ENCODE results near the gene DVL1. TPM values are rescaled to one million over a fixed set of nuclear protein-coding genes. Genes with fewer than 3 reads are reported as not detected.
A peak's percentile ranks its signal among the peaks of the same experiment; 100 is the strongest.

DVL1 gene
- total RNA-seq, 2 donors from 2014 or later: 57.2 to 69.0 TPM

DNA sequence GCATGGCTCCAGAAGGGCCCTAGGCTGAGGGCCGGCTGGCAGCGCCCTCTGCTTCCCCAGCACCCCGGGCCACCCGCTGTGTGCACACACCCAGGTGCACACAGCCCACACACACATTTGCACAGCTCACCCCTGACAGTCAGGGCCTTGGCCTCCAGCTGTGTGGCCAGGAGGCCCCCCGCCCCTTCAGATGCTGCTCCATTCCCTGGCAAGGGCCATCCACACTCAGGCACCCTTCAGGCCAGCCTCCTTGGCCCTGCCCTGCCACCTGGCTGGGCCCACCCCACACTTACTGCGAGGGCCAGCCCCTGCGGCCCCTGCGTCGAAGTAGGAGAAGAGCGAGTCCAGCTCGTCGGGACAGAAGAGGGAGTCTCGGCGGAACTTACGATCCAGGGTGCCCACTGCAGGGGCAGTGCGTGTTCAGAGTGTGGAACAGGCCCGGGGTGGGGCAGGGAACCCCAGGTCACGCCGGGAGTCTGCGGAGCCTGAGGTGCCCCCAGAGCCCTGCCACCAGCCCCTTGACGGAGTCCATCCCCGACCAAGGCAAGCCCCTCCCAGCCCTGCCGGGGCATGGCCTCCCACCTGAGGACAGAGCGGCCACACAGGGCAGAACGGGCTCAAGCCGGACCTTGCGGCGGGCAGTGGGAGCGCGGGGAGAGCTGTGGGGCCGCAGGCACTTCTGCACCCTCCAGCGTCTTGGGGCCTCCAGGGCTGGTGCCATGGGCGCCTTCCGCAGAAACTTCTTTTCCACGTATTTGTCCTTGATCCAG is 53.9 kb downstream of the DVL1 start:
- DNase-seq: no peak
- no peak for ATAC-seq
- intact Hi-C loops (cut with DNase I, micrococcal nuclease): no loop called here

DNA sequence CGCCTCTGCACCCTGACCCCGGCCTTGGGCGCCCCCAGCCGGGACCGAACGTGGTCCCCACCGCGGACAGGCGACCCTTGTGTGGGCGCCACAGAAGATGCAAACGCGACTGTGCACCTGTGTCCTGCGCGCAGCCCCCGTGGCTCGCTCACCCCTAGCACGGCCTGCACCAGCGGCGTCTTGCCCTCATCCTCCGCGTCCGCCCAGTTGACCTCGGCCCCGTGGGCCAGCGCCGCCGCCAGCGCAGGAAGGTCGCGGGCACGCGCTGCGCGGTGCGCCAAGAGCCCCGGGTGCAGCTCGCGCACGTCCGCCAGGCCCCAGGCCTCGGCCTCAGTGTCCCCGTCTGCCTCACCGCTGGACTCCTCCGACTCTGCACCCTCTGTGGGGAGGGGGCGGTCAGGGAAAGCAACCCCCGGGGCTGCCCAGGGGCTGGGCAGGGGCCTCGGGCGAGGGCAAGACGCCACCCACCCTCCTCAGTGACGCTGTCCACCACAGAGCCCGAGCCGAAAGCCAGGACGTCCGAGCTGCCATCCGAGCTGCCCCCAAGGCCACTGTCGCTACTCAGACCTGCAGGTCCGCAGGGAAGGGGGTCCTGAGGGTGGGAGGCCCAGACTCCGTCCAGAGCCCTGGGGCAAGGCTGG is 54.8 kb downstream of the DVL1 start:
- intact Hi-C loops (cut with DNase I, micrococcal nuclease): loop anchor here (5.0 kb wide), 2 partner anchors 172 to 177 kb away; partner anchors contain the start of gene C1orf159 (in 1 of the 2)
- ATAC-seq (no peak), DNase-seq (no peak)

DNA sequence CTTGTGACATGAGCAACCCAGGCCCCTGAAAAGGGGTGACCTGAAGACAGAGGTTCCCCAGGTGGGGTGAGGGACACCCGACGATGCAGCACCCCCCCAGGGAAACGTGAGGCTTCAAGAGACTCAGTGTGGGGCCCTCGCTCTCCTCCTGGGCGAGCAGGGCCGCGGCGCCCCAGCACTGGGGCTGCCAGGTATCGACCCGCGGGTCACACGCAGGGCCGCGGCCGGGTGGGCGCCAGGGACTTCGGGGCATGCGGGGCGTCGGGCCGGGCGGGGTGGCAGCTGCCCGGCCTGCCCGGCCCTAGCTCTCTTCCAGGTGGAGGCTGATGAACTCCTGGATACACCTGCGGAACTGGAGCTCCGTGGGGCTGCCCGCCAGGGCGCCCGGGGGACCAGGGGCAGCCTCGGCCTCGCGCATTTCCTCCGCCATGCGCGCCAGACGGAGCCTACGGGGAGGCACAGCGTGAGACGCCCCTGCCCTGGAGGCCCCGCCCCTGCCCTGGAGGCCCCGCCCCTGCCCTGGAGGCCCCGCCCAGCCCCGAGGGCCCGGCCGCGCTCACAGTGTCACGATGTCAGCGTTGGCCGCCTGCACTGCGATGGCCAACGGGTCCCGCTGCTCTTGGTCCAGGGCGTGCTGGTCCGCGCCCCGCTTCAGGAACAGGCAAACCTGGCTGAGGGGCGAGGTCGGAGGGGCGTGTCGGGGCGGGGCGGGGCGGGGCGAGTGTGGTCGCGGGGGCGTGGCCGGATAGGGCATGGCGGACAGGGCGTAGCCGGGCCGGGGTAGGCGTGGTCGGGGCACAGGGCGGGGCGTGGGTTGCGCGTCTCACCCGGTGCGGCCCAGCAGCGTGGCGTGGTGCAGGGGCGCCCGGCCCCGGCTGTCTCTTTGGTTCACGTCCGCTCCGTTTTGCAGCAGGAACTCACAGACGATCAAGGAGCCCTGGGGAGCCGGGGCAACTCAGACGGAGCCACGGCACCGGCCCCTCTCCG is 55.7 kb downstream of the DVL1 start:
- no peak for ATAC-seq
- DNase-seq: no peak
- intact Hi-C loops (cut with DNase I, micrococcal nuclease): loop anchor here (5.0 kb wide), 2 partner anchors 171 to 176 kb away; partner anchors contain the start of gene C1orf159 (in 1 of the 2)

DNA sequence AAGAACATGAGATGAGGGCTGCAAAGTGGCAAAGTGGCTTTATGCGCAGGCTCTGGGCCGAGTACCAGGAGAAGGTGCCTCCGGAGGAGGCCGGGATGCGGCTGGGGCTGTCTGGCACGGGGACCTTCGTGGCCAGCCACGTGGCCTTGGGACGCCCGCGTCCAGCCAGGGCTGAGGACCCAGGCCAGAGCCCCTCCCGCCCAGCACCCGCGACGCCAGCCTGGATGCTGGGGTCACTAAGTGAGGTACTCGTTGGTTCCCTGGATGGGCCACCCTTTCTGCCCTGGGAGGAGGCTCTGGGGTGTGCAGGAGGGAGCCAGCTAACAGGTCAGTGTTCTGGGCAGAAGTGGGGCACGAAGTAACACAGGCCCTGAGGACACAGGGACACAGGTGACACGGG is 56.4 kb downstream of the DVL1 start:
- ATAC-seq (no peak), DNase-seq (no peak)
- intact Hi-C loops (cut with DNase I, micrococcal nuclease): loop anchor here (5.0 kb wide), 2 partner anchors 171 to 176 kb away; partner anchors contain the start of gene C1orf159 (in 1 of the 2)

DNA sequence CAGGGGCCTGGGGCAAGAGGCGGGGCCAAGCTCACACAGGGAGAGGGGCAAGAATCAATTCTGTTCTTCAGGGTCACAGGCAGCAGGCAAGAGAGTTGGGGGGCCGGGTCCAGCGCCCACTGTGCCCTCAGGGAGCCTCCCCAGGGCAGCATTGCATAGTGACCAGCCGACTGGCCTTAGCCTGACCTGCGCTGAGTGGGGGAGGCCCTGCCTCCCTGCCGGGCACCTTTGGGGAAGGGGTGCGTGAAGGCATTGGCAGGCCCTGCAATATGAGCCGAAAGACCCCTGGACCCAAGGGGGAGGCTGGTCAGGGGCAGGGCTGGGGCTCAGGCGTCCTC is 56.8 kb downstream of the DVL1 start:
- no peak for ATAC-seq
- intact Hi-C loops (cut with DNase I, micrococcal nuclease): loop anchor here (5.0 kb wide), 2 partner anchors 170 to 175 kb away; partner anchors contain the start of gene C1orf159 (in 1 of the 2)
- no peak for DNase-seq

DNA sequence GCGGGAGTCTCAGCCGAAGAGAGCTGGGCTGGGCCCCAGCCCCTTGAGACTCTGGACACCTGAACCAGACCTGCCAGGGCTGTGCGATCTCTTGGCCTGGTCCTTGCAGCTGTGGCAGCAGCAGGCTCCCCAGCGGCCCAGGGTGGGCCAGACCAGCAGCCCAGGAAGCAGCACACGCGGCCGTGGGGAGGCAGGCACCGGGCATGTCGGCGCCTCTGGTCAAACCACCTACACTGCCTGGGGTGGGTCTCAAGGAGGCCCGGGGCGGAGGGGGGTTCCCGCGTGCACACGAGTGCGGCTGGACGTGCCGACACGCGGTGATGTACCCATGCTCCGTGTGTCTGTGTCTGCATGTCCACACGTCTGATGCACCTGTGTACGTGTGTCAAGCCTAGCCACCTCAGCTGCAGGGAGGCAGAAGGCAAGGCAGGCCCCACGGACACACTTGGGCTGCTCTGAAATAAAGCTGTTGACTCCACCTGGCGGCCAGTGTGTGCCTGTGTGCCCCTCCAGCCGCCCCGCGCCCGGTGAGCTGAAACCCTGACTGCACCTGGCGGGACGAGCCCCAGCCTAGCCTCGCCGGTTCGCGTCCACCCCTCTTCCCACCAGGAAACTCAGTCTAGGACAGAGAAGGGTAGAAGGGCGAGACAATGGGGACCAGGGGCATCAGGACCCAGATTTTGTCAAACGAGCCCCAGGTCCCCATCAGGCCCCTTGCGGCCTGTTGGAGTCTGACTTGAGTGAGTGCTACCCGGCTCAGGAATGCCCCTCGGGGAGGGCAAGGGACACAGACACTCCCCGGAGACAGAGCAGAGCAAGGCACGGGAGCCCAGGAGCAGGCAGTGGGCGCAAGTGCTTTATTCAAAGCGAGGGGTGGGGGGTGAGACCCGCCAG is 57.4 kb downstream of the DVL1 start:
- ATAC-seq (peak; percentile 86), DNase-seq (peak; percentile 74 to 90)
- intact Hi-C loops (cut with DNase I, micrococcal nuclease): loop anchor here (5.0 kb wide), 2 partner anchors 169 to 174 kb away; partner anchors contain the start of gene C1orf159 (in 1 of the 2)

DNA sequence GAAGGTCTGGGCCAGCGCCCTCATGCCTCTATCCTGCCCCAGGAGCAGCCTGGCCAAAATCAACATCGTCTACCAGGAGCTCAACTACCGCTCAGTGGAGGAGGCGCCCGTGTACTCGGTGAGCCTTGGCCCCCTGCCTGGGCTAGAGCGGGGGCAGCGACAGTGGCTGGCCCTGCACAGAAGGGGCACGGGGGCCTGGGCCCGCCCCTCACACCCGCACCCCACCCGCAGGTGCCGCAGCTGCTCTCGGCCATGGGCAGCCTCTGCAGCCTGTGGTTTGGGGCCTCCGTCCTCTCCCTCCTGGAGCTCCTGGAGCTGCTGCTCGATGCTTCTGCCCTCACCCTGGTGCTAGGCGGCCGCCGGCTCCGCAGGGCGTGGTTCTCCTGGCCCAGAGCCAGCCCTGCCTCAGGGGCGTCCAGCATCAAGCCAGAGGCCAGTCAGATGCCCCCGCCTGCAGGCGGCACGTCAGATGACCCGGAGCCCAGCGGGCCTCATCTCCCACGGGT is 58.1 kb downstream of the DVL1 start:
- ATAC-seq: peak; percentile 65
- intact Hi-C loops (cut with DNase I, micrococcal nuclease): loop anchor here (5.0 kb wide), 2 partner anchors 169 to 174 kb away; partner anchors contain the start of gene C1orf159 (in 1 of the 2)
- peak in 1 of 2 donors; percentile 63 for DNase-seq

DNA sequence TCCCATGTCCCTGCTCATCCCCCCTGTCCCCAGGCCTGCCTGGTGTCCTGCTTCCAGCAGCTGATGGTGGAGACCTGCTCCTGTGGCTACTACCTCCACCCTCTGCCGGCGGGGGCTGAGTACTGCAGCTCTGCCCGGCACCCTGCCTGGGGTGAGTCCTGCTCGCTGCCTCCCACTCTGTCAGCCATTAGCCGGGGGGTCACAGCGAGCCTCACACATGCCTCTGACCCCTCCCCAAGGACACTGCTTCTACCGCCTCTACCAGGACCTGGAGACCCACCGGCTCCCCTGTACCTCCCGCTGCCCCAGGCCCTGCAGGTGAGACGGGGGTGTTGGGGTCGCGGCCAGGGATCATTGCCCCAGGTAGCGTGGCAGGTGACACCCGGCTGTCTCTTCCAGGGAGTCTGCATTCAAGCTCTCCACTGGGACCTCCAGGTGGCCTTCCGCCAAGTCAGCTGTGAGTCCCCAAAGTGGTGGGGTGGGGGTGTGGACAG is 58.9 kb downstream of the DVL1 start:
- ATAC-seq (peak; percentile 55), DNase-seq (peak in 1 of 2 donors; percentile 82)
- intact Hi-C loops (cut with DNase I, micrococcal nuclease): loop anchor here (5.0 kb wide), 2 partner anchors 168 to 173 kb away; partner anchors contain the start of gene C1orf159 (in 1 of the 2)

- DNase-seq: no peak
- intact Hi-C loops (cut with DNase I, micrococcal nuclease): no loop called here
- no peak for ATAC-seq
Observed at GRCh38 chr1:1287288-1288110, 61.7 kb downstream of the DVL1 start.

DNA sequence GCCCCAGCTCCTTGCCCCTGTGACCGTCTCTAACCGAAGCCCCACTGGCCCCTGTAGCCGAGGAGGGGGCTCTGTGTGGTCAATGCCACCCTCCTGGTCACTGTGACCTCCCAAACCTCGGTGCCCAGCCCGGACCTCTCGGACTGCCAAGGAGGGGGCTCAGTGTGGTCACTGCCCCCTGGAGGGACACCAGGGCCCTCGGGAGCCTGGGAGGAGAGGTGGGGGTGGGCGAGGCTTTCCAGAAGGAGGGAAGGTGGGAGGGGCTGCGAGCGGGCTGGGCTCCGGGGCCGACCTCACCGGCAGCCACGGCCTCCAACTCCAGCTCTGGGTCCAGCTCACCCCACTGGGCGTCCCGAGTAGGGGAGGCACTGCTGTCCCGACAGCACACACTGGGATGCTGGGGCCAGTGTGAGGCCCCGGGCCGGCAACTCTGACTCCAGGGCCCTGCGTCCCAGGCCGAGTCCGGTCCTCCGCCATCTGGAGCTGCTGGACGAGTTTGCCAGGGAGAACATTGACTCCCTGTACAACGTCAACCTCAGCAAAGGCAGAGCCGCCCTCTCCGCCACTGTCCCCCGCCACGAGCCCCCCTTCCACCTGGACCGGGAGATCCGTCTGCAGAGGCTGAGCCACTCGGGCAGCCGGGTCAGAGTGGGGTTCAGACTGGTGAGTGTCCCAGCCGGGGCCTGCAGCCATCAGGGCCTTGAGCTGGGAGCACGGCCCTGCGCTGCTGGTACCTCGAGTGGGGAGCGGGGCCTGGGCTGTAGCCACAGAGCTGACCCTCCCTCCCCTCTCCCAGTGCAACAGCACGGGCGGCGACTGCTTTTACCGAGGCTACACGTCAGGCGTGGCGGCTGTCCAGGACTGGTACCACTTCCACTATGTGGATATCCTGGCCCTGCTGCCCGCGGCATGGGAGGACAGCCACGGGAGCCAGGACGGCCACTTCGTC is 62.6 kb downstream of the DVL1 start:
- intact Hi-C loops (cut with DNase I, micrococcal nuclease): no loop called here
- ATAC-seq (no peak), DNase-seq (peak in 1 of 2 donors; percentile 21)

DNA sequence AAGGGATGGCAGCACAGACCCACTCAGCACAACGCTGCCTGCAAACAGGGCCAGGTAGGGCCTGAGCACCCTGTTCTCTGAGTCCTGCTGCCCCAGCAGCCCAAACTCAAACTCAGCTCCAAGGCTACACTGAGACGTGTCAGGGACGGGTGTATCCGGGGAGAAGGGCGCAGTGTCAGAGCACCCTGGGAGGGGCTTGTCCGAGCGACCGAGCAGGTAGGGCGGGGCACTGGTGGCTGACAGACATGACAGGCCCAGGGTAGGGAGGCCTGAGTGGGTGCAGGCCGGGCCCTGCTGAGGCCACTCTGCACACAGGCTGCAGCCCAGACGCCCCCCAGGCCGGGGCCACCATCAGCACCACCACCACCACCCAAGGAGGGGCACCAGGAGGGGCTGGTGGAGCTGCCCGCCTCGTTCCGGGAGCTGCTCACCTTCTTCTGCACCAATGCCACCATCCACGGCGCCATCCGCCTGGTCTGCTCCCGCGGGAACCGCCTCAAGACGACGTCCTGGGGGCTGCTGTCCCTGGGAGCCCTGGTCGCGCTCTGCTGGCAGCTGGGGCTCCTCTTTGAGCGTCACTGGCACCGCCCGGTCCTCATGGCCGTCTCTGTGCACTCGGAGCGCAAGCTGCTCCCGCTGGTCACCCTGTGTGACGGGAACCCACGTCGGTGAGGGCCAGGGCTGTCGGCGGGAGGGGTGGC is 63.5 kb downstream of the DVL1 start:
- ATAC-seq: peak; percentile 58
- DNase-seq: peak; percentile 44 to 62
- intact Hi-C loops (cut with DNase I, micrococcal nuclease): no loop called here
